Measurements from ENCODE around the gene CKAP2L. TPM values are rescaled to one million over a fixed set of nuclear protein-coding genes. Genes with fewer than 3 reads are reported as not detected.

CKAP2L gene
- total and polyA plus RNA-seq, 4 donors = 0.19 to 15.9 (median 0.91) TPM; not detected in 1

DNA sequence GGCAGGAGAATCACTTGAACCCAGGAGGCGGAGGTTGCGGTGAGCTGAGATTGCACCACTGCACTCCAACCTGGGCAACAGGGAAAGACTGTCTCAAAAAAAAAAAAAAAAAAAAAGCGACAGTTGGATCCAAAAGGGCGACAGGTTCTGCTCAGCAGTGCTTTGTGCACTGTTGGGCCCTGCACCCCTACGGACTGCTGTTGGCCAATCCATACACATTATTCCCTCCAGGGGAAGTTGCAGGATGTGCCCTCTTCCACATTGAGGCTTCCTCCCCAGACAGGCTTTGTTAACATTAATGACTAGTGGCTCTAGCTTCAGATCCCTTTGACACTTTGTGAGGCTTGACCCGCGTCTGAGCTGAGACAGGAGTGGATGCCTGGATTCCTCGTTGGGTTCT, 34.2 kb downstream of the CKAP2L start:
- Histone ChIP-seq H3K27me3 (ENCODE audit: control insufficient read depth in 4 of 4, insufficient read depth in 4 of 4, low read length in 3 of 4) (no peaks in the 10 kb centered on the region), H3K9me3 (ENCODE audit: control insufficient read depth in 4 of 4, low read length in 3 of 4) (no peaks in the 10 kb centered on the region), H3K4me1 (ENCODE audit: control insufficient read depth in 4 of 4, insufficient read depth in 4 of 4, low read length in 3 of 4) (peaks cover 0 to 2% (median 0%) of the 10 kb centered on the region in 4 donors), H3K27ac (ENCODE audit: low read depth in 1 of 2, low read length in 2 of 2) (no peak overlapping the region), H3K4me3 (ENCODE audit: low read depth in 1 of 3, low read length in 3 of 3) (no peak overlapping the region), H3K9ac (ENCODE audit: low read depth in 1 of 2, low read length in 2 of 2) (no peak overlapping the region), H3K36me3 (ENCODE audit: control insufficient read depth in 4 of 4, insufficient read depth in 3 of 4, low read depth in 1 of 4, low read length in 3 of 4) (no peaks in the 10 kb centered on the region)
- DNase-seq (ENCODE audit: low spot score) = no peak
- TF ChIP-seq, protein P1, sequence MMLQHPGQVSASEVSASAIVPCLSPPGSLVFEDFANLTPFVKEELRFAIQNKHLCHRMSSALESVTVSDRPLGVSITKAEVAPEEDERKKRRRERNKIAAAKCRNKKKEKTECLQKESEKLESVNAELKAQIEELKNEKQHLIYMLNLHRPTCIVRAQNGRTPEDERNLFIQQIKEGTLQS (IDR thresholded peaks at IDR 0.05) = no peak
- no peak for TF ChIP-seq YY1 (IDR thresholded peaks at IDR 0.05)
- TF ChIP-seq GABPA (IDR thresholded peaks at IDR 0.05 in 1 of 2, conservative IDR thresholded peaks at IDR 0.05 in 1 of 2) = no peak
- no peak for TF ChIP-seq HNF4G (IDR thresholded peaks at IDR 0.05)
- no peak for TF ChIP-seq TAF1 (conservative IDR thresholded peaks at IDR 0.05)
- 87% methylated on average over 8 of the region's 8 CpGs for WGBS

DNA sequence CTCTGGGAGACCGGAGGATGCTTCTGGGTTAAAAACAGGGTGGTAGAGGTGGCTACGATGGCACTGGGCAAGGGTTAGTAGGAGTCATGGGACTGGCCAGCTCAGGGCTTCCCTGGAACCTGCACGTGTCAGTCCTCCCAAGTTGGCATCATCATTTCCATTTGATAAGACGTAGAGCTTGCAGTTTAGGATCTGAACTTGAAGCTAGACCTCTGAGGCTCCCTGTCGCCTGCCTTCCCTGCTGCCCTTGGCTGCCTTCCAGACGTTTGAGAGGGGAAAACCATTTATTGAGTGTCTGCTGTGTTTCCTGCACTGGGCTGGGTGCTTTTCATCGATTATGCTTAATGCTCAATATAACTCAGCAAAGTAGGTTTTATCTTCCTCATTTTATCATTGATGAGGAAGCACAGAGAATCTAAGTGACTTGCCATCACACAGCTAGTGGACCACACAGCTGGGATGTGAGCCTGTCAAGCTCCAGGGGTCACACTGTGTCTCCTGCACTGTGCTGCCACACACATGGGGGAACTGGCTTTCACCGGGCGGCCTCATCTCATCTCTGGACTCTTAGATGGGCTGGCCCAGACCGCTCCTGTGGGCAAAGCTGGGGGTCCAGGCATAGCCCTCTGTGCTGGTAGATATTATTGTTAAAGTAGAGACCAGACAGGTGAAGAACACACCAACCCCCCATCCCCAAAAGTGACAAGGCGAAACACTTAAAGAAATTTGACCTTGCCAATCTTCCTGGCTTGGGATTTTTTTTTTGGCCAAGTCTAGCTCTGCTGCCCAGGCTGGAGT, 35.8 kb downstream of the CKAP2L start:
- peaks cover 0 to 2% (median 0%) of the 10 kb centered on the region in 4 donors for H3K4me1 ChIP-seq (ENCODE audit: control insufficient read depth in 4 of 4, insufficient read depth in 4 of 4, low read length in 3 of 4)
- H3K27ac ChIP-seq (ENCODE audit: low read depth in 1 of 2, low read length in 2 of 2) = no peak overlapping the region
- H3K9ac ChIP-seq (ENCODE audit: low read depth in 1 of 2, low read length in 2 of 2) = no peak overlapping the region
- no peaks in the 10 kb centered on the region for H3K27me3 ChIP-seq (ENCODE audit: control insufficient read depth in 4 of 4, insufficient read depth in 4 of 4, low read length in 3 of 4)
- WGBS = 56% methylated on average over 11 of the region's 11 CpGs
- no peak overlapping the region for H3K4me3 ChIP-seq (ENCODE audit: low read depth in 1 of 3, low read length in 3 of 3)
- no peaks in the 10 kb centered on the region for H3K9me3 ChIP-seq (ENCODE audit: control insufficient read depth in 4 of 4, low read length in 3 of 4)
- DNase-seq (ENCODE audit: low spot score) = no peak
- TF ChIP-seq TAF1 (conservative IDR thresholded peaks at IDR 0.05) = no peak
- TF ChIP-seq FOXA1 (IDR thresholded peaks at IDR 0.05) = no peak
- TF ChIP-seq RAD21 (IDR thresholded peaks at IDR 0.05) = no peak
- TF ChIP-seq, protein P1 (IDR thresholded peaks at IDR 0.05) = no peak
- no peak for TF ChIP-seq HNF4G (IDR thresholded peaks at IDR 0.05)
- TF ChIP-seq FOXA2 (IDR thresholded peaks at IDR 0.05) = no peak
- TF ChIP-seq, protein P2, sequence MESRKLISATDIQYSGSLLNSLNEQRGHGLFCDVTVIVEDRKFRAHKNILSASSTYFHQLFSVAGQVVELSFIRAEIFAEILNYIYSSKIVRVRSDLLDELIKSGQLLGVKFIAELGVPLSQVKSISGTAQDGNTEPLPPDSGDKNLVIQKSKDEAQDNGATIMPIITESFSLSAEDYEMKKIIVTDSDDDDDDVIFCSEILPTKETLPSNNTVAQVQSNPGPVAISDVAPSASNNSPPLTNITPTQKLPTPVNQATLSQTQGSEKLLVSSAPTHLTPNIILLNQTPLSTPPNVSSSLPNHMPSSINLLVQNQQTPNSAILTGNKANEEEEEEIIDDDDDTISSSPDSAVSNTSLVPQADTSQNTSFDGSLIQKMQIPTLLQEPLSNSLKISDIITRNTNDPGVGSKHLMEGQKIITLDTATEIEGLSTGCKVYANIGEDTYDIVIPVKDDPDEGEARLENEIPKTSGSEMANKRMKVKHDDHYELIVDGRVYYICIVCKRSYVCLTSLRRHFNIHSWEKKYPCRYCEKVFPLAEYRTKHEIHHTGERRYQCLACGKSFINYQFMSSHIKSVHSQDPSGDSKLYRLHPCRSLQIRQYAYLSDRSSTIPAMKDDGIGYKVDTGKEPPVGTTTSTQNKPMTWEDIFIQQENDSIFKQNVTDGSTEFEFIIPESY (IDR thresholded peaks at IDR 0.05) = no peak
- no peak for TF ChIP-seq SP1 (IDR thresholded peaks at IDR 0.05)
- TF ChIP-seq HNF4A (conservative IDR thresholded peaks at IDR 0.05) = no peak
- TF ChIP-seq, protein P3, sequence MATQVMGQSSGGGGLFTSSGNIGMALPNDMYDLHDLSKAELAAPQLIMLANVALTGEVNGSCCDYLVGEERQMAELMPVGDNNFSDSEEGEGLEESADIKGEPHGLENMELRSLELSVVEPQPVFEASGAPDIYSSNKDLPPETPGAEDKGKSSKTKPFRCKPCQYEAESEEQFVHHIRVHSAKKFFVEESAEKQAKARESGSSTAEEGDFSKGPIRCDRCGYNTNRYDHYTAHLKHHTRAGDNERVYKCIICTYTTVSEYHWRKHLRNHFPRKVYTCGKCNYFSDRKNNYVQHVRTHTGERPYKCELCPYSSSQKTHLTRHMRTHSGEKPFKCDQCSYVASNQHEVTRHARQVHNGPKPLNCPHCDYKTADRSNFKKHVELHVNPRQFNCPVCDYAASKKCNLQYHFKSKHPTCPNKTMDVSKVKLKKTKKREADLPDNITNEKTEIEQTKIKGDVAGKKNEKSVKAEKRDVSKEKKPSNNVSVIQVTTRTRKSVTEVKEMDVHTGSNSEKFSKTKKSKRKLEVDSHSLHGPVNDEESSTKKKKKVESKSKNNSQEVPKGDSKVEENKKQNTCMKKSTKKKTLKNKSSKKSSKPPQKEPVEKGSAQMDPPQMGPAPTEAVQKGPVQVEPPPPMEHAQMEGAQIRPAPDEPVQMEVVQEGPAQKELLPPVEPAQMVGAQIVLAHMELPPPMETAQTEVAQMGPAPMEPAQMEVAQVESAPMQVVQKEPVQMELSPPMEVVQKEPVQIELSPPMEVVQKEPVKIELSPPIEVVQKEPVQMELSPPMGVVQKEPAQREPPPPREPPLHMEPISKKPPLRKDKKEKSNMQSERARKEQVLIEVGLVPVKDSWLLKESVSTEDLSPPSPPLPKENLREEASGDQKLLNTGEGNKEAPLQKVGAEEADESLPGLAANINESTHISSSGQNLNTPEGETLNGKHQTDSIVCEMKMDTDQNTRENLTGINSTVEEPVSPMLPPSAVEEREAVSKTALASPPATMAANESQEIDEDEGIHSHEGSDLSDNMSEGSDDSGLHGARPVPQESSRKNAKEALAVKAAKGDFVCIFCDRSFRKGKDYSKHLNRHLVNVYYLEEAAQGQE (IDR thresholded peaks at IDR 0.05) = no peak
- TF ChIP-seq JUND (IDR thresholded peaks at IDR 0.05) = no peak
- TF ChIP-seq, protein P4, sequence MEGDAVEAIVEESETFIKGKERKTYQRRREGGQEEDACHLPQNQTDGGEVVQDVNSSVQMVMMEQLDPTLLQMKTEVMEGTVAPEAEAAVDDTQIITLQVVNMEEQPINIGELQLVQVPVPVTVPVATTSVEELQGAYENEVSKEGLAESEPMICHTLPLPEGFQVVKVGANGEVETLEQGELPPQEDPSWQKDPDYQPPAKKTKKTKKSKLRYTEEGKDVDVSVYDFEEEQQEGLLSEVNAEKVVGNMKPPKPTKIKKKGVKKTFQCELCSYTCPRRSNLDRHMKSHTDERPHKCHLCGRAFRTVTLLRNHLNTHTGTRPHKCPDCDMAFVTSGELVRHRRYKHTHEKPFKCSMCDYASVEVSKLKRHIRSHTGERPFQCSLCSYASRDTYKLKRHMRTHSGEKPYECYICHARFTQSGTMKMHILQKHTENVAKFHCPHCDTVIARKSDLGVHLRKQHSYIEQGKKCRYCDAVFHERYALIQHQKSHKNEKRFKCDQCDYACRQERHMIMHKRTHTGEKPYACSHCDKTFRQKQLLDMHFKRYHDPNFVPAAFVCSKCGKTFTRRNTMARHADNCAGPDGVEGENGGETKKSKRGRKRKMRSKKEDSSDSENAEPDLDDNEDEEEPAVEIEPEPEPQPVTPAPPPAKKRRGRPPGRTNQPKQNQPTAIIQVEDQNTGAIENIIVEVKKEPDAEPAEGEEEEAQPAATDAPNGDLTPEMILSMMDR (IDR thresholded peaks at IDR 0.05; ENCODE audit: low read depth, low read length, missing input control) = no peak
- no peak for TF ChIP-seq YY1 (IDR thresholded peaks at IDR 0.05)
- H3K36me3 ChIP-seq (ENCODE audit: control insufficient read depth in 4 of 4, insufficient read depth in 3 of 4, low read depth in 1 of 4, low read length in 3 of 4) = no peaks in the 10 kb centered on the region

Data from liver (tissue), 9 donors.